ENCODE results near the gene SCGB1C2.
"Not testable (repeated sequence)": the region's sequence is repeated elsewhere in the genome, so short reads cannot be mapped to it uniquely, and the experiment has no call there.

Gene SCGB1C2

GRCh38 chr17:137166-137807, at the start of gene SCGB1C2:
Gene SCGB1C2 (plus strand): TSS chr17:137569. CDS start chr17:137591, 22 bp downstream.
- not testable (repeated sequence) for H3F3A ChIP-seq (ENCODE audit: low read depth); H3K9ac ChIP-seq (ENCODE audit: low read depth, low read length, poor library complexity, severe bottlenecking); H3K4me3 ChIP-seq (ENCODE audit: low read length, poor library complexity, severe bottlenecking); H3K9me2 ChIP-seq (replicated peaks; ENCODE audit: low read depth, low read length); H3K4me1 ChIP-seq (ENCODE audit: insufficient read depth, low read length, poor library complexity, severe bottlenecking); H3K4me2 ChIP-seq (ENCODE audit: low read depth, low read length, poor library complexity, severe bottlenecking); H3K27me3 ChIP-seq (ENCODE audit: insufficient read depth, low read length, poor library complexity, severe bottlenecking); H4K20me1 ChIP-seq (ENCODE audit: insufficient read depth, low read length, poor library complexity, severe bottlenecking); H2AFZ ChIP-seq (ENCODE audit: low read length); H3K36me3 ChIP-seq (ENCODE audit: insufficient read depth, low read length); H3K79me2 ChIP-seq (ENCODE audit: insufficient read depth, low read length); H3K9me3 ChIP-seq (ENCODE audit: insufficient read depth, low read depth, low read length)

DNA sequence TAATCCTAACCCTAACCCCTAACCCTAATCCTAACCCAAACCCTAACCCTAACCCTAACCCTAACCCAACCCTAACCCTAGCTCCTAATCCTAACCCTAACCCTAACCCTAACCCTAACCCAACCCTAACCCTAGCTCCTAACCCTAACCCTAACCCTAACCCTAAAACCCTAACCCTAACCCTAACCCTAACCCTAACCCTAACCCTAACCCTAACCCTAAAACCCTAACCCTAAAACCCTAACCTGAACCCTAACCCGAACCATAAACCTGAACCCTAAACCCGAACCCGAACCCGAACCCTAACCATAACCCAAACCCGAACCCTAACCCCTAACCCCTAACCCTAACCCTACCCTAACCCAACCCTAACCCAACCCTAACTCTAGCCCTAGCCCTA, 24.3 kb upstream of the SCGB1C2 start:
- not testable (repeated sequence) for H2AFZ ChIP-seq (ENCODE audit: low read length); H3K4me3 ChIP-seq (ENCODE audit: low read length, poor library complexity, severe bottlenecking); H3K36me3 ChIP-seq (ENCODE audit: insufficient read depth, low read length); H3K4me1 ChIP-seq (ENCODE audit: insufficient read depth, low read length, poor library complexity, severe bottlenecking); H3K79me2 ChIP-seq (ENCODE audit: insufficient read depth, low read length); H3K4me2 ChIP-seq (ENCODE audit: low read depth, low read length, poor library complexity, severe bottlenecking); H3K9me2 ChIP-seq (replicated peaks; ENCODE audit: low read depth, low read length); H3K9ac ChIP-seq (ENCODE audit: low read depth, low read length, poor library complexity, severe bottlenecking); H3F3A ChIP-seq (ENCODE audit: low read depth); H3K9me3 ChIP-seq (ENCODE audit: insufficient read depth, low read depth, low read length); H3K27me3 ChIP-seq (ENCODE audit: insufficient read depth, low read length, poor library complexity, severe bottlenecking); H4K20me1 ChIP-seq (ENCODE audit: insufficient read depth, low read length, poor library complexity, severe bottlenecking)

DNA sequence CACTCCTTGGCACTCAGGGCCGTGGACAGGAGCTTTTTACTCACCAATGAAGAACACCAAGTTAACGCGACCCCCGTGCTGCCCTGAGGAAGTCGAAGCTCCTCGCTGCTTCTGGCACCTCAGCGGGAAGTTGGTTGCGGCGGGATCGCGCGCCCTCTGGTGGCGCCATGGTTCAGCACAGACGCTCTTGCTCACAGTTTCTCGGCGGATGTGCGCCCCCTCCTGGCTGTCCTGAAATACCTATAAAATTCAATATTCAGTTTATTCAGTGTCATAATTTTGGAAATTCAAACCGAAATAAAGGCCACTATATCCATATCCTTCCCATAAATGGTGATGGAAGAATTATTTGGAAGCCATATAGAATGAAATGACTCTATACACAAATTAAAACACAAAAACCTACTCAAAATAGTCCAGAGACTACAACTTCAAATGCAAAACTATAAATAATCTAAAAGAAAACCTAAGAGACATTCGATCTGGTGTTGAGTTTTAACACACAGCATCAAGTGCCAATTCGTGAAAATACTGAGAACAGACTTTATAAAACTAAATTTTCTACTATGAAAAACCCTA, 18.9 kb upstream of the SCGB1C2 start:
- not testable (repeated sequence) for H3K36me3 ChIP-seq (ENCODE audit: insufficient read depth, low read length); H4K20me1 ChIP-seq (ENCODE audit: insufficient read depth, low read length, poor library complexity, severe bottlenecking); H2AFZ ChIP-seq (ENCODE audit: low read length); H3F3A ChIP-seq (ENCODE audit: low read depth); H3K4me1 ChIP-seq (ENCODE audit: insufficient read depth, low read length, poor library complexity, severe bottlenecking); H3K9ac ChIP-seq (ENCODE audit: low read depth, low read length, poor library complexity, severe bottlenecking); H3K27me3 ChIP-seq (ENCODE audit: insufficient read depth, low read length, poor library complexity, severe bottlenecking); H3K9me3 ChIP-seq (ENCODE audit: insufficient read depth, low read depth, low read length); H3K4me3 ChIP-seq (ENCODE audit: low read length, poor library complexity, severe bottlenecking); H3K9me2 ChIP-seq (replicated peaks; ENCODE audit: low read depth, low read length); H3K4me2 ChIP-seq (ENCODE audit: low read depth, low read length, poor library complexity, severe bottlenecking); H3K79me2 ChIP-seq (ENCODE audit: insufficient read depth, low read length)

DNA sequence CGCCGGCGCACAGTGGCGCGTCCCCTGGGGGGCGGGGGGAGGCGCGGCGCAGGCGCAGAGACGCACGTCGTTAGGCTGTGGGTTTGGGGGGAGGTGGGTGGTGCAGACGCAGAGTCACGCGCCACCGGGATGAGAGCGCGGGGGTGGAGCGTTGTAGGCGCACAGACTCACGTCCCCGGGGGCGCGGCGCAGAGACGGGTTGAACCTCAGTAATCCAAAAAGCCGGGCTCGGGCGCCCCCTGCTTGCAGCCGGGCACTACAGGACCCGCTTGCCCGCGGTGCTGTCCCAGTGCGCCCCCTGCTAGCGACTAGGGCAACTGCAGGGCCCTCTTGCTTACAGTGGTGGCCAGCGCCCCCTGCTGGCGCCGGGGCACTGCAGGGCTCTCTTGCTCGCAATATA, 3.4 kb upstream of the SCGB1C2 start:
- not testable (repeated sequence) for H2AFZ ChIP-seq (ENCODE audit: low read length); H3K36me3 ChIP-seq (ENCODE audit: insufficient read depth, low read length); H3F3A ChIP-seq (ENCODE audit: low read depth); H3K9me3 ChIP-seq (ENCODE audit: insufficient read depth, low read depth, low read length); H3K4me3 ChIP-seq (ENCODE audit: low read length, poor library complexity, severe bottlenecking); H4K20me1 ChIP-seq (ENCODE audit: insufficient read depth, low read length, poor library complexity, severe bottlenecking); H3K4me2 ChIP-seq (ENCODE audit: low read depth, low read length, poor library complexity, severe bottlenecking); H3K9ac ChIP-seq (ENCODE audit: low read depth, low read length, poor library complexity, severe bottlenecking); H3K9me2 ChIP-seq (replicated peaks; ENCODE audit: low read depth, low read length); H3K4me1 ChIP-seq (ENCODE audit: insufficient read depth, low read length, poor library complexity, severe bottlenecking); H3K79me2 ChIP-seq (ENCODE audit: insufficient read depth, low read length); H3K27me3 ChIP-seq (ENCODE audit: insufficient read depth, low read length, poor library complexity, severe bottlenecking)

DNA sequence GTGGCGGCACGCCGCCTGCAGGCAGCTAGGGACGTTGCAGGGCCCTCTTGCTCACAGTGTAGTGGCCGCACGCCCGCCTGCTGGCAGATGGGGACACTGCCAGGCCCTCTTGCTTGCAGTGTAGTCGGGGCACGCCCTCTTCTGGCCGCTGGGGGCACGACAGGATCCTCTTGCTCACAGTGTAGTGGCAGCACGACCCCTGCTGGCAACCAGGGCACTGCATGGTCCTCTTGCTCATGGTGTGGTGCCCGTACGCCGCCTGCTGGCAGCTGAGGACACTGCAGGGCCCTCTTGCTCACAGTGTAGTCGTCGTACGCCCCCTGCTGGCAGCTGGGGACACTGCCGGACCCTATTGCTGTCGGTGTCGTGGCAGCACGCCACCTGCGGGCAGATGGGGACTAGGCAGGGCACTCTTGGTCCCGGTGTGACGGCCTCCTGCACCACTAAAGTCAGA, 3.0 kb upstream of the SCGB1C2 start:
- not testable (repeated sequence) for H3K9ac ChIP-seq (ENCODE audit: low read depth, low read length, poor library complexity, severe bottlenecking); H3K4me2 ChIP-seq (ENCODE audit: low read depth, low read length, poor library complexity, severe bottlenecking); H3K27me3 ChIP-seq (ENCODE audit: insufficient read depth, low read length, poor library complexity, severe bottlenecking); H3K9me2 ChIP-seq (replicated peaks; ENCODE audit: low read depth, low read length); H3K79me2 ChIP-seq (ENCODE audit: insufficient read depth, low read length); H2AFZ ChIP-seq (ENCODE audit: low read length); H4K20me1 ChIP-seq (ENCODE audit: insufficient read depth, low read length, poor library complexity, severe bottlenecking); H3K9me3 ChIP-seq (ENCODE audit: insufficient read depth, low read depth, low read length); H3F3A ChIP-seq (ENCODE audit: low read depth); H3K4me1 ChIP-seq (ENCODE audit: insufficient read depth, low read length, poor library complexity, severe bottlenecking); H3K4me3 ChIP-seq (ENCODE audit: low read length, poor library complexity, severe bottlenecking); H3K36me3 ChIP-seq (ENCODE audit: insufficient read depth, low read length)
- peak; percentile 29; the same call in 1 of the 2 replicates for TF ChIP-seq CTCF (conservative IDR thresholded peaks at IDR 0.05; ENCODE audit: low read length)

DNA sequence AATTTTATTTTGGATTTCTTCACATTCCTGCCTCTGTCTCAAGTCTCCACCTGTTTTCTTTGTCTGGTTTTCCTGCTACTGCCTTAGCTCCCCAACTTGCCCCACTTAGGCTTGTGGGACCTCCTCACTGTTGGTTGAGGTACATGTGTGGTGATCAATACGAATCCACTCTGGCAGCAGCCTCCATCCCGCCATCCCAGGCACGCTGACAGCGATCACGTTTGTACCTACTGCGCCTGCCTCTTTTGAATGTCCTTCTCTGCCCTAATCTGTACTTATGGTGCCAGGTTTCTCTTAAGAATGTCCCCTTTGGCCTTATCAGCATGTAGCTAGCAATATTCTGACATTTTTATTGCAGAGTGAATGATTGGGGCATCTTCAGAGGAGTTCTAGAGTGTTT, 2.3 kb upstream of the SCGB1C2 start:
- not testable (repeated sequence) for H3K4me3 ChIP-seq (ENCODE audit: low read length, poor library complexity, severe bottlenecking); H3K9ac ChIP-seq (ENCODE audit: low read depth, low read length, poor library complexity, severe bottlenecking)

DNA sequence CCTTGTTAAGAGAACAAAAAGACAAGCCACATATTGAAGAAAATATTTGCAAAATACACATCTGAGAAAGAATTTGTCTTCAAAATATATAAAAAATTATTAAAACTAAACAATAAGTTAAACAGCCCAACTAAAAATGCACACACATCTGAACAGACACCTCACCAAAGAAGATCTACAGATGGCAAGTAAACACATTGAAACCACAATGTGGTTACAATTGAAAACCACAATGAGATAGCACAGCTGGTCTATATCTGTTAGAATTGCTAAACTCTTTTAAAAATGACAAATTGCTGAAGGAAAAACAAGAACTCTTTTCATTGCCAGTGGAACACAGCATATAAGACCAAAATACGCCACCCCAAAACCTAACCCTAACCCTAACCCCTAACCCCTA, 1.5 kb upstream of the SCGB1C2 start:
- H3K9me3 ChIP-seq (ENCODE audit: insufficient read depth, low read depth, low read length); H3K4me1 ChIP-seq (ENCODE audit: insufficient read depth, low read length, poor library complexity, severe bottlenecking); H3K27me3 ChIP-seq (ENCODE audit: insufficient read depth, low read length, poor library complexity, severe bottlenecking); H3K9me2 ChIP-seq (replicated peaks; ENCODE audit: low read depth, low read length); H2AFZ ChIP-seq (ENCODE audit: low read length); H3K4me3 ChIP-seq (ENCODE audit: low read length, poor library complexity, severe bottlenecking); H4K20me1 ChIP-seq (ENCODE audit: insufficient read depth, low read length, poor library complexity, severe bottlenecking); H3K36me3 ChIP-seq (ENCODE audit: insufficient read depth, low read length); H3K79me2 ChIP-seq (ENCODE audit: insufficient read depth, low read length); H3K4me2 ChIP-seq (ENCODE audit: low read depth, low read length, poor library complexity, severe bottlenecking); H3K9ac ChIP-seq (ENCODE audit: low read depth, low read length, poor library complexity, severe bottlenecking); H3F3A ChIP-seq (ENCODE audit: low read depth): not testable (repeated sequence)

More for the DNA sequence above, 2.3 kb upstream of the SCGB1C2 start:
- not testable (repeated sequence) for H3K9me3 ChIP-seq (ENCODE audit: insufficient read depth, low read depth, low read length); H3K4me2 ChIP-seq (ENCODE audit: low read depth, low read length, poor library complexity, severe bottlenecking); H3K79me2 ChIP-seq (ENCODE audit: insufficient read depth, low read length); H3K4me1 ChIP-seq (ENCODE audit: insufficient read depth, low read length, poor library complexity, severe bottlenecking); H3K9me2 ChIP-seq (replicated peaks; ENCODE audit: low read depth, low read length); H3F3A ChIP-seq (ENCODE audit: low read depth); H3K36me3 ChIP-seq (ENCODE audit: insufficient read depth, low read length); H4K20me1 ChIP-seq (ENCODE audit: insufficient read depth, low read length, poor library complexity, severe bottlenecking); H2AFZ ChIP-seq (ENCODE audit: low read length); H3K27me3 ChIP-seq (ENCODE audit: insufficient read depth, low read length, poor library complexity, severe bottlenecking)

All from Loucy (cell line).